Astrocyte of the cerebellum (primary cell): Measurements from ENCODE around the gene ADORA2A.

ENCODE experiments used
- DNase-seq: peaks from one replicate; pipeline ENCODE4 v3.0.0-alpha.2; 2011; ENCODE audit warnings: low read depth
- H3K4me3 ChIP-seq: 2 replicates; pipeline ENCODE4 v1.5.1; 2011; ENCODE audit warnings: mild to moderate bottlenecking, low read depth, low read length, moderate library complexity
- CTCF ChIP-seq: IDR thresholded peaks from 2 replicates; pipeline ENCODE4 v1.5.1; 2012; ENCODE audit warnings: low read length, low read depth, moderate library complexity, mild to moderate bottlenecking; ENCODE audit errors: missing control alignments
- in situ Hi-C: cut with HindIII; loops from 2 replicates; pipeline ENCODE4 v1.10.0; 2017; ENCODE audit warnings: low sequenced_read_pairs

Gene ADORA2A

GRCh38 chr22:24430431-24431308 lies 3.3 kb downstream of the ADORA2A start:
- no peak overlapping the region for H3K4me3 ChIP-seq
- in situ Hi-C loops, result no loop called here
- DNase-seq, result no peak
- TF ChIP-seq CTCF, result no peak

- no peak for DNase-seq
- TF ChIP-seq CTCF, result no peak
- no peak overlapping the region for H3K4me3 ChIP-seq
- in situ Hi-C loops, result no loop called here
Measured at GRCh38 chr22:24431309-24432034, 4.1 kb downstream of the ADORA2A start.

- DNase-seq, result no peak
- no peak for TF ChIP-seq CTCF
- in situ Hi-C loops, result no loop called here
- H3K4me3 ChIP-seq, result no peak overlapping the region
Measured at GRCh38 chr22:24432059-24432853, 4.9 kb downstream of the ADORA2A start.

GRCh38 chr22:24433001-24433827 lies 5.8 kb downstream of the ADORA2A start:
- TF ChIP-seq CTCF, result no peak
- no peak for DNase-seq
- in situ Hi-C loops, result no loop called here
- no peak overlapping the region for H3K4me3 ChIP-seq

GRCh38 chr22:24433828-24434470 lies 6.5 kb downstream of the ADORA2A start:
- no peak for DNase-seq
- H3K4me3 ChIP-seq, result no peak overlapping the region
- in situ Hi-C loops, result no loop called here
- TF ChIP-seq CTCF, result no peak
